Putamen (tissue), 1 donor: ENCODE data around the gene SEMA4D.
A peak's percentile ranks its signal among the peaks of the same experiment; 100 is the strongest.

Experiments used
- DNase-seq: peaks from one replicate; pipeline ENCODE4 v3.0.0-alpha.2; 2016; ENCODE audit warnings: low spot score

Gene SEMA4D

DNA sequence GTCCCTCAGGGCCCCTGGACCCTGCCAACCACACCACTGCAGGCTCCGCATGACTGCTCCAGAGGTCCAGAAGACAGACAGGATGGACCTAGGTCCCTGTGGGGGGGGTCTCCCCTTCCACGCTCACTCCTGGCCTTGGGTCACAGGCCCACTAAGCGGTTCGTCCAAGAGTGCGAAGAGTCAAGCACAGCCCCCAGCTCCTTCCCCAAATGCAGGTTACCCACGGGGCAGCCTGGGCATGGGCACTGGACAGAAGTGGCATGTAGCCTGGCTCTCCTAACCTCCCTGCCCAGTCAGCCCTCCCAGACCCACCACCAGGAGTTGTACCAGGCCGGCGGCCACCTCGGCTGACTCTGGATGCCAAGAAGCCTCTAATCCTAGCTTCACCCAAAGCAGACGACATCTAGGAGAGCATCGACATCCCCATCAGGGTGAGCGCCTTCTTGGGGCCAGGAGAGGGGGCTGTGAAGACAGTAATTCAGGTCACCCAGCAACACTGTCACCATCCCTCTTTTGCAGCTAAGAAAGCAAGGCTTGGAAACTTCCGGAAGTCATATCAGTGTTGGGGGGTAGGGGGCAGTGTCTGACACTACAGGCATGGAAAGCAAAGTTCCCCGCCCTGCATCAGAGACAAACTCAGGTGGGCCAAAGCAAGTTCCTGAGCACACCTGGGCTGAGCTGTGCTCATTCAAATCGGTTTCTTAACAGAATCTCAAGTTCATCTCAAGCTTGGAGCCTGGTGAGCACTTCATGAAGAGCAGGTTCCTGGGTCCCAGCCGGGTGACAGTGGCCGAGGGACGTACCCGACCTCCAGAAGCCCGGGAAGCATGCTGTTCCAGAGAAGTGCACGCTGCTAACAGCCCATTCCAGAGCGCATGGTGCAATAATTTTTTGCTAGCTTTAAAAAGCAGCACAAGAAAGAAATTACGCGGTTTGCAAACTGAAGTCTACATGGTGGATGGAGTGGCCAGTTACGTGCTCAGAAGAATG is 68.7 kb downstream of the SEMA4D start:
- no peak for DNase-seq

DNA sequence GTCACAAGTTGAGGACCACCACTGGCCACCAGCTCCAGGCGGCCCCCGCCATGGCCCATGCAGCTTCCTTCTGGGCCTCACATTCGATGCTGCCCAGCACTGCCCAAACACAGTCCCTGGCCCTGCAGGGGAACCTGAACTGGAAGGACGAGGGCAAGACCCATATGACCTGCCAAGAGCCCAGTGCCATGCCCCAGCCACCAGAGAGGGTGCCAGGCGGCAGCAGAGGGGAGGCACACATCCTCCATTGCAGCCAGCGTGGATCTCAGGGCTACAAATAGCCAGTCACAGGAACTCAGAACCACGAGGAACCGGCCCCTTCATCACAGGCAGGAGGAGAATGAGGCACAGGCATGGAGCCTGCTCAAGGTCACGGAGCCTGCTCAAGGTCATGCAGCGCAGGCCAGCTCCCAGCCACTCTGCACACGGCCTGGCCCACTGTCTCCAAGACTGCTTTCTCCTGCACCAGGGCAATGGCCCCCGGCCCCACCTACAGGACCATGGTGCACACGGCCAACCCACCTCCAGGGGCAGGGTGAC is 69.6 kb downstream of the SEMA4D start:
- no peak for DNase-seq

DNA sequence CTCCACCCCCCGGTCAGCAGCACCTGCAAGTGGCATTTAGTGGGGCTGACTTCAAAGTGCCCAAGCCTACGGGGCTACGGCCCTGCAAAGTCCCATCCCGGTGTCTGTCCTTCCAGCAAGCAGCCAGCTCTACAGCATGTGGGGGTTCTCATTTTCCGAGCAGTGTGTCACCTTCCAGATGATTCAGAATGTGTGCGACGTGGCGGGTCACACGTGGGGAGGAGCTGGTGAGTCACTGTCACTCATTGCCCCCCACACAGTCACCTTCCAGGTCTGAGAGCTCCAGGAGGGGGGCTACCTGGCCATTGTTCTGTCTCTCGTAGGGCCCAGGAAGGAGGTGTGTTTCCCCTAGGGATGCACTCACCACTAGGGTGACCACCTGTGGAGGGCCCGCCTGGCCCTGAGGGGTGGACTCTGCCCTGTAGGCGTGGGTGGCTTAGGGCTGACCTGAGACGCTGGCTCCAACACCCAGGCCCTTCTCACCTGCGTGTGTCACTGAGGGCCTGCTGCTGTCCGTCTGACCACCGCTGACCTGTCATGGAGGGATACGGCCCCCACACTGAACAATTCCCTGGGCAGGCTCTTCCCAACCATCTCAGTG is 70.2 kb downstream of the SEMA4D start:
- no peak for DNase-seq

DNA sequence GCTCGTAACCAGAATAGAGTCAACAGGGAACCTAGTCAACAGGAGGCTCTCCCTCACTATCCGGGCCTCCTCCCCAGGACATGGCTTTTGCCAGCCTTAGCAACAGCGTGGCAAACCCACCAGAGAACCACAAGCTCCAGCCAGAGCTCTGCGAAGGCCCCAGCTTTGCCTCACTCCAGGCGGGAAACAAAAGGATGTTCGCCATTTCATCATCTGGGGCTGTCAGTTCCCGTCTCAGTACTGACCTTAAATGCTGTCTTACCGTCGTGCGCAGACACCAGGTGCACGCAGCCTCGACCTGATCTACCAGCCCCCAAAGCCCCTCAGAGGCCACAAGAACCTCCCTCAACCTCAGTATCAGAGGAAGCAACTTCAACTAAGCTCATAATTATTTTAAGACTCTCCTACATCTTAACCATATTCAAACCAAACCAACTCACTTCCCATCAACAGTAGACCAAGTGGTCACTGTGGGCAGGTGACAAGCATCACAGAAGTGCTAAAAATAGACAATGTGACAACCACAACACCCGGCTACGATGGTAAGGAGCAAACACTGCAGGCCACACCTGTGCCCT is 71.4 kb downstream of the SEMA4D start:
- DNase-seq, result no peak

DNA sequence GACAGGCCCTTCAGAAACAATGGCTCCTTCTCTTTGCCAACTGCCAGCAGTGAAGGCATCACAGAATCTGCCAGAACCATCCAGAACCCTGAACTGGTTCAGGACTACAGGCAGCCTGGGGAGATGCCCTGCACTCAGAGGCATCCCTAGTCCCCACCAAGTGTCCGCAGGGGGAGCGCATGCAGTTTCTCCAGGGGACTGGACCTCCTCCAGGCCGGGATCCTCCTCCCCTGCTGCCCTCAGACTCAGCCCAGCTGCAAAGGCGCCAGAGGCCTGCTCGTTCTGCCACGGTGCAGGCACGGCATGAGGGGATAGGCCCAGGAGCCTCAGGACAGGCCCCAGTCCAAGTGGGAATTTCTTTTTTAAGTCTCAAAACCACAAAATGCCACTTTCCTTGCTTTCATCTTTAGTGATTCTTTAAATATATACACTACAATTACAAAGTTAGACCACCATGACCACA is 72.0 kb downstream of the SEMA4D start:
- peak; percentile 79 for DNase-seq

DNA sequence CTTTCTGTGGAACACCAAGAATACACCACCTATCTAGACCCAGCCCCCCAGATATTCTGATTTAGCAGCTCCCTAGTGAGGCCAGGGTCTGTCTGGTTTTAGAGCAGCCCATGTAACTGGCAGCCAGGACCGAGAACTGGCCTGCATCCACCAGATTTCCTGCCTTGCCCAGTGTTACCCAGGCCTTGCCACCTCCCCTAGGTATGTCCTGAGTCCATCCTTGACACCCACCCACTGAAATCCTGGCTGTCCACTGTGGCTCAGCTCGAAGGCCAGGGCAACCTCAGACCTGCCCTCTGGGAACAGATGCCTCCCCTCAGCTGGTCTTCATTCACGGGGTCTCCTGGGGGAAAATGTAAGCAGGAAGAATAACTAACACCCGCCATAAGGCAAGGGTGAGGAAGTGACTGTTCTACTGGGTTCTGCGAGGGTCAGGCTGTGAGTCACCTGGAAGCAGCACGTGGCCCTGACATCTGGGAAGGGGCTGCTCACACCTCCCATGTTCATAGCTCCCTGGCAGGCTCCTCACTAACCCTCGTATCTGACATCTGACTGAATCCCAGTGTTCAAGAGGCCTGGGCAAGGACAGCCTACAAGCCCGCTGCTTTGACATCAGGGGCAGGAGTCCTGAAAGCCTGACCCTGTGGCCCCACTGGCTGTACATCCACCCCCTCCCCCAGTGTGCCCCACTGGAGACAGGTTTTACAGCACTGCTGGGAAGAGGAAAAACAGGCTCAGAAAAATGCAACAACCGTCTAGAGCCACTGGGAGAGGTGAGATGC is 72.7 kb downstream of the SEMA4D start:
- DNase-seq, result no peak

DNA sequence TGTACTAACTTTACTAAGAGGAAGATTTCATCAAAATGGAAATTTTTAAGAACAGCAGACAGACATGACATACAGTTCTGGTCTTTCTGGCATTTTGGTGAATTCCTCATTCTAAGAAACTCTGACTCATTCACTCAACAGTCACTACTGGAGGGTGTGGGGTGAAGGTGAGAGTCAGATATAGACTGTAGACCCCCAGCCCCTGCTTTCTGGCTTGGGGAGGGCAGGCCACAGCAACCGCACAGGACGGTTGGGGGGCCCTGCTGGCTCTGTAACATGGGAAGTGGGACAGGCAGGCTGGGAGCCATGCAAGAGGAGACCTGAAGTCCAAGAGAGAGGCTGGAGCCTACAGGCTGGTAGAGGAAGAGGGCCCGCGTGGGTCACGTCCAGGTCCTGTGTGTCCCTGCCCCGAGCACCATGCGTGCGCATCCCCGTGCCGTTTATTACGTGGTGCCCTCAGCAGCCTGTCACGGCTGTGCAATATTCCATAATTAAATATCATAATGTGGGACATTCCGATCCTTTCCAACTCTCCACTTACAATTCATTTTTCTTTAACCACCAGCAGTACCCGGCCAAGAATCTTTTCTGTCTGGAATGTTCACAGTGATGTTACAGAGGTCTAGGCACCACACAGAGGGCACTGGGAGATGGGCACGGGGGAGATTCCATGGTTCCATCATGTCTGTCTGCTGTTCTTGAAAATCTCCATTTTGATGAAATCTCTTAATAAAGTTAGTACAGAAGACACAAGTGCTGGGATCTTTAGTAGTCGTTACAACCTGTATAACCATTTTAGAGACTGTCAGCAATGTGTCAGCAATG is 75.5 kb downstream of the SEMA4D start:
- DNase-seq, result no peak

DNA sequence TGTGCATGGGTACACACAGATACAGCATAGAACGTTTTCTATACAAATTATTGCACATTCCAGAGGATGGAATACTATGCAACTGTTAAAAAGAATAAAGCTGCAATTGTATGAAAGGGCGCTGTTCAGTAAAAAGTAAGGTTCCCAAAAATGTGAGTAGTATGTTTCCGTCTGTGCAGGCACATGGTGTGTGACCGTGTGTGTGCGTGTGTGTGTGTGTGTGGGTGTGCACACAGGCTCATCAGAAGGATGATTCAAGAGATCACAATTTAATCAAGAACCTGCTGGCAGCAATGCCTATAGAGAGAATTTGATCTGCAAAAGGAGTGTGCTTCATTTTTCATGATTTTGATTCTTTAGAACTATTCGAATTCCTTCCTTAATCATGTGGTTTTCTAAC is 76.3 kb downstream of the SEMA4D start:
- no peak for DNase-seq

DNA sequence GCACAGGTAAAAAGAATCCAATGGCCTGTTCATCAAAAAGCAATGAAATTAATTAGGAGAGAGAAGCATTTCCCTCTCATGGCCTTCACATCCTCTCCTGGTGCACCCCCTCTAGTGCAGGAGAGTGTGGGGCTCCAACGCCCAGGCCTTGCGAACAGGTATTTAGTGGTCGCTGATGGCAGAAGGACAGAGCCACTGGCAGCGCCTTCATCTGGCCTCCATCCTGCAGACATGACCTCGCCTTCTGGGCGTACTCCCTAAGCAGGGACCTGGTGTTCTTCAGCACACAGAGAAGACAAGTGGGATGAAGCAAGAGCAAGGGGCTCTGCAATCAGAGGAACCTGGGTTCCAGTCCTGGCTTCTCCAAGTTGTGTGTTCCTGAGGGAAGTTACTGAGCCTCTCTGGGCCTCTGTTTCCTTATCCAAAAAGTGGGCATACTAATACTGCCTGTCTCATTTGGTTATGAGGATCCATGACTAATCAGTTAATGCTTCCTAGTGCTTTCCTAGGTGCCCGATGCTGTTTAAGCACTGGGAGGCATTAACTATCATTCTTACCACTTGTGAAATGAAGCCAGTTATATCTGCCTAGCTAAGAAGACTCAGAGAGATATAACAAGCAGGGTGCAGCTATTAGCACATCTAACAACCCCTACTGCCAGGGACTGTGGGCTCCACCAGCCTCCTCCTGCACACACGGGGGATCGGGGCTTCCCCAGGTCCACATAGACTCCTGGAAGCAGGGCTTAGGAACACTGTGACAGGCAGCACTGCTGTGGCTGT is 77.3 kb downstream of the SEMA4D start:
- no peak for DNase-seq

DNA sequence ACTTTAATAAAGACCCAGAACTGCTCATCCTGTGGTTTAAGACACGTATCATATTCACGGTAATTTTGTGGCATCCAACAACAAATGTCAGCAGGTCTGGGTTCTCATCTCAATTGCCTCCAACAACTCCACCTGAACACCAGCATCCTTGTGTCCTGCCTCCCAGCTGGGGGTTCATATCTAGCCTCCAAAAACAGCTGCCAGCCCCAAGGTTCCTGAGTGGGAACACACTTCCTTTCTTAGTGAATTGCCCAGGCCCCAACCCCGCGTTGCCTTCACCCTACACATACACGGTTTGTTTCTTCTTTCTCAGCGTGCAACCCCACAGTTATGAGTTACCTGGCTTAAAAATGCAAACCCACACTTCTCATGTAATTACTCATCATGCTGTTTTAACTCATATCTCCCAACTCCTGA is 77.9 kb downstream of the SEMA4D start:
- no peak for DNase-seq

DNA sequence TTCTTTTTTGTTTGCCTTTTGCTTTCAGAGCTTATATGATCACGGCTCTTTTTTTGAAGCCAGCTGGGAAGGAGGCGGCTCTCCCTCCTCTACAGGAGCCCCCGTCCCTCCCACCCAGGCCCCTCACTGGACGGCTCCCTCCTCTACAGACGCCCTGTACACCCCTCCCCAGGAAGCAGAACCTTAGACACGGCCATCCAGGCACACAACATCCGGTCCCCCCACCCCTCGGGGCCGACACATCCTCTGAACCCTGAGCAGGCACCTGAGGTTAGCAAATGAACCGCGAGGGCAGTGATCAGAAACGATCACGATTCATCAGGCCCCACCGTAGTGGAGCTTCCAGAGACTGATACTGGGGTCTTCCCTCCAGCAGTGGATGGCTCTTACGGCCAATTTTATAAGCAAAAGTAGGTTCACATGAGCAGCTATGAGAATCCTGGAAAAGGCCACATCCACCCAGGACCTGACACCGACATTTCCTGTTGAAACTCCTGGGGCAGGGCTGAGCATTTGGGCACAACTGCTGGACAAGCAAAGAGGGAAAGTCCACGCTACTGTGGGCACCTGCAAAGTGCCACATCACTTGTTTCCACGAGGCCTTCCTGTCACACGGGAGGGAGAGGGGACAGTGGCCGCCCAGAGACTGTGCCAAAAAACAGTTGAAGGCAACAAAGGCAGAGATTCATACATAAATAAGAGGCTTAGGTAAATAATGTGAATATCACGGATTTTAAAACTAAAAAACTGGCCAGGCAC is 78.9 kb downstream of the SEMA4D start:
- no peak for DNase-seq

DNA sequence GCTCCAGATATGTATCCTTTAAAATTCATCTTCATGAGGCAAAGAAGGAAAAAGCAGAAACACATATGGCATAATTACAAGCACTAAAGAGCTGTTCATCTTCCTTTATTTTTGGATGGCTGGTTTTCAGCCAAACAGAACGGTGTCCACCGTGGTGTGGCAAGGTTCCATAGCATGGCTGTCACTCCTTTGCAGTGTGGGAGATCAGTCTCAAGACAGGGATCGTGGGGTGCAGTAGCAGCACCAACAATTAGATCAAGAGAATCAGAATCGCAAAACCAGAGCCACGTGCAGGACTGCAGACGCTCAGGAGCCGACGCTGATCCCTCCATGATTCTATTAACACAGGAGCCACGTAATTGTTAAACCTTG is 79.5 kb downstream of the SEMA4D start:
- no peak for DNase-seq

DNA sequence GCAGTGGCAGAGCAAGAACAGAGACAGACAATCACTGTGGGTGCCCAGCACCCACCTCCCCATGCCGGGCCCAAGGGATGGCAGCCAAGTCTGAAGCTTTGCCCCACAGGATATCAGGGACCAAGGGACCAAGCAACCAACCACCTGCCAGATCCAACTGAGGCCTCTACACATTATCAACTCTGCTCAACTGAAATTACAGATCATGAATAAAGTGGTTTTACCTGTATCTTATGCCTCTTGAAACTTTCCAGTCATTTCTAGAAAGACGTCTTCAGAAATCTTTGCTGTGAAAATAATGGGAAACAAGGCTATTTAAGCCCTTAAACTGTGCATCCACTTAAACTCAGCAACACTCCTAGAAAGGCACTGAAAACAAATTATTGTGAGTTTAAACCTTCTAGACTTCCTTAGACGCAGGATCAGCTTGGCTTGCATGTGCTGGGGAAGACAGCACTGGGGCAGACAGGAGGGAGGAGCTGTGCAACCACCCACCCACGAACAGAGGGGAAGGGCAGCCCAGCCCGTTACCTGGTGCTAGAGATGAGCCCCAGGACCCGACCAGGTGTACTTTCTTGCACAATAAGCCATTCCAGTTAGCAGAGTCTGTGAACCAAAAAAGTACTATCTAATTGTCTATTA is 80.0 kb downstream of the SEMA4D start:
- DNase-seq, result no peak

DNA sequence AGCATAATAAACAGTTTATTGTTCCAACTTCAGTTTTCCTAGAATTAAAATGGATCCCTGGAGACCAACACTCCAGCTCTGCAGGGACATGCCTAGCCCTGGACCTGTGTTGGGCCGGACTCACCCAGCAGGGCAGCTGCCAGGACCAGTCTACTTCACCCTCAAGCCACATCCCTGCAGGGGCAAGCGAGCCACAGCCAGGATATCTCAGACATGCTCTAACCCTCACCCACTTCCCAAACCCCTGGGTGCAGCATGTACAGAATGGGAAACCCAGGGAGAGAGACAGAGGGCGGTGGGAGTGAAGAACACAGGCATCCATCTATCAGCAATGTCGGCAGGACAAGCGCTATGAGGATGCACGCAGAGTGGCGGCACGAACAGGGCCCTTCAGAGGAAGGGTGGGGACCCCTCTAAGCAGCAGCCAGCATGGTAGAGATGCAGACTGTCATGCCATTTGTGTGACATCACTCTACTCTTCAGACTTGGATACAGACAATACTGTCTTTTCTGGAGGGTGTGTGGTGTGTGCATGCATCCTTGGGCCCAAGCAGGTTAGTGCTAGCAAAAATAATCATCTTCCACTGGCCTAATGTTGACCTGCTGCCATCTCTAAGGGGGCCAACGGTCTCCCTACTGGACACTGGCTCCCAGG is 83.1 kb downstream of the SEMA4D start:
- DNase-seq, result no peak

DNA sequence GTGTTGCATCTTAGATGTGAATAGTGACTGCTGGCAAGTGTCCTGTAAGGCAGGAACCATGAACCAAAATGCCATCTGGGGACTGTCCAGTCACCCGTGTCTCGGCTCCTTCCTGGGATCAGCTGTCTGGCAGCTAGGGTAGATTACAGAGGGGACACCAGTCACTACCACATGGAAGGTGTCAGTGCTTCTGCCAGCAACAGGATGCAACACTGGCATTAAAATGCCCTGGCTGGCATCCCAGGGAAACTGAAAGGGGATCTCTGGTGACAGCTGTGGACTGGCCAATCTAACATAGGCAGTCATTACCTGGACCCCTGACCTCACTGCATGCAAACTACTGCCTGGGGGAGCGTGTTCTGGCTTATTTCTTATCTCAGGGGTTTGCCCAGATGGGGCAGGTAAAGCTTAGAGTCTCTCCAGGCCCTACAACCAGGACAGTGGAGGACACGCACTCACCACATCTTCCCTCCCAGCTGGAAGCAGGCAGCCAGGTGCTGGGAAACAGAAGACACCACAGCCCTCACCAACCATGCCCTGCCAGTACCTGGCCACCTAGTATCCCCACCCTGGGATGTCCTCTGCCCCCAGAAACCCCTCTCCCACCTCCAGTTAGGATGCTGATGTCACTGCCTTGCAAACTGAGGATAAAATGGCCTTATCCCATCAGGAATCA is 83.8 kb downstream of the SEMA4D start:
- DNase-seq, result no peak

DNA sequence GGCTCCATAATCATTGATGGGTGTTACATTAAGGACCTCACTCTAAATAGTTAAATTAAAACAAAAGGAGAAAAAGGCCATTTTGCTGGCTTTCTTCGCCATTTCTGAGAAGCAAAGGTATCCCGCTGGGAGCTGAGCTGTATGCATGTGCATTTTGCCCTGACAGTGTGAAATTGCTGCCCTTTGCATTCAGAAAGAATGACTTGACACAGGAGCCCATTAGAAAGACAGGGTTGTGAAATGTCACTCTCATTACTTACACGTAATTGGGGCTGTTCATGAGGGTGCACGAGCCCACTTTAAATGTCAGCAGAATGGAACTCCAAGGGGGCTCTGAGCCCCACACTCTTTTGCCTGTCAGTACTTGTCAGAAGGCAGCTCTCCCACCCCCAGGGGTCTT is 85.0 kb downstream of the SEMA4D start:
- no peak for DNase-seq

DNA sequence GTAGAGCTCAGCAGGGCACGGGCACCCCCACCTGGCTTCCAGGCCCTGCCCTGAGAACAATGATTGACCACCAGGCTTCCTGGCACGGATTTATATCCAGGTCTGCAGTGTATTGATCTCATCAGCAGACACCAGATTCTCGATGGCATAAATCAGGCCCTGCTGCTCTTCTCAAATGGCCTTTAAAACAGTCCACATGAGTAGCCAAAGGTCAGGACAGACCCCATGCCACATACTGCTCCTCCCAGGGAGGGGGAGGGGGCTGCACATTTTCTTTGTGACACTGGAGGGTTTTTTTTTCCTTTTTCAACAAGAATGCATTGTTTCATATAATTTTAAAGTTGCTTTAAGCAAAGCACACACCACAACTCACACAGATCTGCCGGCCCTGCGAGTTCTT is 85.4 kb downstream of the SEMA4D start:
- DNase-seq, result no peak

DNA sequence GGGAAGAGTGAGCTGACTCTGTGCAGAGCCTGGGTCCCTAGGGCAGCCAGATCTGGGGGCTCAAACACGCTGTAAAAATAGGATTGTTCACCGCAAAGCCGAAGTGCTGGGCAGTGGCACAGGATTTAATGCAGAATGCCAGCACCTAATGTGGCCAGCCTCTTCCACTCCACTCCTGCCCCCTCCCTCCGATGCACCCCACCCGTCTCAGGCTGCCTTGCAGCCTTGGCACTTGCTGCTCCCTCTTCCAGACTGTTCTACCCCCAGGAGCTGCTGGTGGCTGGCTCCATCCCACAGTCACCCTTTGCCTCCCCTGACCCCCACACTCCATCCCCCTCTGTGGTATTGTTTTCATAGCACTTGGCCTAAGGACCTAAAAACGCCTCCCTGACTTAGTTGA is 86.2 kb downstream of the SEMA4D start:
- DNase-seq, result no peak
